ENCODE measurements around the gene MAPK8IP2. TPM values are rescaled to one million over a fixed set of nuclear protein-coding genes. Genes with fewer than 3 reads are reported as not detected.
A peak's percentile ranks its signal among the peaks of the same experiment; 100 is the strongest.
"Not testable (repeated sequence)": the region's sequence is repeated elsewhere in the genome, so short reads cannot be mapped to it uniquely, and the experiment has no call there.

Gene MAPK8IP2
- total RNA-seq, 1 experiment from 2014 or later, result 3.0 TPM

DNA sequence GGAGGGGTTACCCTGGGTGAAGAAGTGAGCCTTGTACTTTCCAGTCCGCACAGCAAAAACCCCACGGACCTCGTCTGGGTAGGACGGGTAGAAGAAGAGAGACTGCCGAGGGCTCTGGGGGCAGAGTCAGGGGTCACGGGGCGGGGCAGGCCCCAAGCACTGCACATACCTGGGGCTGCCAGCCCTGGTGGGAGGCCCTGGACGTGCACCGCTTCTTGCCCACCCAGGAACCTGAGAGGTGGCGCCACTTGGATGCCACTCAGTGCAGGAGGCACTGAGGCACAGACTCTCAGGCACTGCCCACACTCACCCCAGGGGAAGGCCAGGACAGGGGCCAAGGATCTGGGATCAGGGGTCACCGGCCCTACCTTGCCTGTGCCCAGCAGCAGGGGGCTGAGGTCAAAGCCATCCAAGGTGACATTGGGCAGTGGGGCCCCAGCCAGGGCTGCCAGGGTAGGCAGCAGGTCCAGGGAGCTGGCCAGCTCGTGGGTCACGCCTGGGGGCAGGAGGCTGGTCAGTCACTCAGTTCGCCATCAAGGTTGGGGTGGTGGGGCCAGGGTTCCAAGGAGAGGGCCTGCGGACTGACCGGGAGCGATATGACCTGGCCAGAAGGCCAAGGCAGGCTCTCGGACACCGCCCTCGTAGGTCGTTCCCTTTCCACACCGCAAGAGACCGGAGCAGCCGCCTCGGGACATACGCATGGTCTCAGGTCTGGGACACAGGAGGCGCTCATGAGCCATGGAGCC, 25.1 kb downstream of the MAPK8IP2 start:
- no peak for DNase-seq (ENCODE audit: low read depth)
- in situ Hi-C loops (cut with HindIII; ENCODE audit: low pct_unique_long_range_greater_than_20kb, low sequenced_read_pairs), result no loop called here

- no peak for DNase-seq (ENCODE audit: low read depth)
- in situ Hi-C loops (cut with HindIII; ENCODE audit: low pct_unique_long_range_greater_than_20kb, low sequenced_read_pairs), result no loop called here
These were observed 25.8 kb downstream of the MAPK8IP2 start for GRCh38 chr22:50626314-50626849.

DNA sequence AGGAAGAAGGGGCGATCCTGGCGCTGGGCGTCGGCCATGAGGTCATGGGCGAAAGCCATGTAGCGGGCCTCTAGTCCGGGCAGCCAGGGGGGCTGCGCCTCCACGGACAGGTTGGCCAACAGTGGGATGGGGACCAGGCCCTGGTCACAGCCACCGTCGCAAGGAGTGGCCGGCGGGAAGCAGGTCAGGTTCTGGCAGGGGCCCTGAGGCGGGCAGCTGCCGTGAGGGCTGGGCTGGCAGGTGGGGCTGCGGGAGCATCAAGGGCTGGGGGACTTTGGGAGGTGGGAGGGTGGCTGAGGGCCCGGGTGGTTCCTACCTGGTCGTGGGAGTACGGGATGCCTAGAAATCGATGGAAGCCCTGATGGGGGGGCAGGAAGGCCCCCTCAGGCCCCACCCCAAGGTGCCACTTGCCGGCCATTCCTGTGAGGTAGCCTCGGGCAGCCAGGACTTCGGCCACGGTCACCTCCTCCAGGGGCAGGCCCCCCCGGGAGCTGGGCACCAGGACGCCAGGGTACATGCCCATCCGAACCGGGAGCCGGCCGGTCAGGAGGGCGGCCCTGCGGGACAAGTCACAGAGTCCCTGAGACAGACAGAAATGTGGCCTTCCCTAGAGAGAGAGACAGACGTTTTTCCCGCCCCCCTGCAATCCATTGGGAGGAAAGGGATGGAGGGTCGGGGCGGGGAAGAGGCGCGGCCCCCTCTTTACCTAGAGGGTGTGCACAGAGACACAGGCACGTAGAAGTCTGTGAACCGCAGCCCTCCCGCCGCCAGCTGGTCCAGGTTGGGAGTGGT, 26.5 kb downstream of the MAPK8IP2 start:
- in situ Hi-C loops (cut with HindIII; ENCODE audit: low pct_unique_long_range_greater_than_20kb, low sequenced_read_pairs), result no loop called here
- no peak for DNase-seq (ENCODE audit: low read depth)

DNA sequence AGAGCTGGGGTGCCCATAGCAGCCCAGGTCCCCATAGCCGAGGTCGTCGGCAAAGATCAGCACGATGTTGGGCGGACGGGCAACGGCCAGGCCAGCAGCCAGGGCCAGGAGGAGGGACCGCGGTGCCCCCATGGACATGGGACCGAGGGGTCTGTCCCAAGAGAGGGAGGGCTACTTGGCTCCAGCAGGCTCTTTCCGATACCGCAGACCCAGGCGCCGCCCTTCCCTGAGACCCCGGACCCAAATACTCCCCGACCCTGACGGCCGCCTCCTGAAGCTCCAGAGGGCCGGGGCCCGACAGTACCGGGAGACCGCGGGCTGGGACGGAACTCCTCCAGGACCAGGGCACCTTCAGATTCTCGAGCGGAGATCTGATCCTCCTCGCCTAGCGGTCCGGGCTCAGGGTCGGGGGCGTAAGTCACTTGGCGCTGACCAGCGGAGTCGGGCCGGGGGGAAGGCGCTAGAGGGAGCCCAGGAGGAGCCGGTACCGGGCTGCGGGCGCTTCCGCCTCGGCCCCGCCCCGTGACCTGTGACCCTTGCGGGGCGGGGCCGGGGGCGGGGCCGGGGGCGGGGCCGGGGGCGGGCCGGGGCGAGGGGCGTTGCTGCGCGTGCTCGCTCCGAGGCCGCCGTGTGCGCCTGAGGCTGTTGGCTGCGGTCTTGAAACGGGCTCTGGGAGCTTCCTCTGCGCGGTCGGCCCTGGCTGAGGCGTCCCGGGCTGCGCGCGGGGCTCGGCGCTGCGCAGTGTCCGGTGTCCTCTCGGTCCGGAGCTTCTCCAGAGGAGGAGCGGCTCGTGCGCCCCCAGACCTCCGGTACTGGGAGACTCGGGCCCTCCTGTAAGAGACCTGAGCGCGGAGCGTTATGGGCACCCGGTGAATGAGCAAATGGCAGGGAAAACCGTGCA, 27.3 kb downstream of the MAPK8IP2 start, which contains the start of gene ARSA:
Gene ARSA (minus strand): TSS at position 511 of the 901 bp plus-strand sequence. CDS start 373 bp downstream, at position 138.
- peak; percentile 72 for DNase-seq (ENCODE audit: low read depth)

DNA sequence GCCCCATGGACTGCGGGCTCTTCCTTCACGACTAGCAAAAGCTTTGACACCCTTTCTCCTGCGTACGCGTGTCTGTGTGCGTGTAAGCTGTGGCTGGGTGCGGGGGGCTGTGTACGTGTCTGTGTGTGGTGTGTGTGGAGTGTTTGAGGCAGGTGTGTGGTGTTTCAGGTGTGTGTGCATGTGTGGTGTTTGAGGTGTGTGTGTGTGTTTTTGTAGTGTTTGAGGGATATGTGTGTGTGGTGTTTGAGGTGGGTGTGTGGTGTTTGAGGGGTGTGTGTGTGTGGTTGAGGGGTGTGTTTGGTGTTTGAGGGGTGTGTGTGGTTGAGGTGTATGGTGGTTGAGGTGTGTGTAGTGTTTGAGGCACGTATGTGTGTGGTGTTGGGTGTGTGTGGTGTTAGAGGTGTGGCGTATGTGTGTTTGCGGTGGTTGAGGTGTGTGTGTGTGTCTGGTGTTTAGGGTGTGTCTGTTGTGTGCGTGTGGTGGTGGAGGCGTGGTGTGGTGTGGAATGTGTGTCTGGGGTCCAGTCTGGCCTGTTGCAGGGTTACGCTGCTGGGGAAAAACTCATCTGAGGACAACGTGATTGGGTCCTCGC, 28.0 kb downstream of the MAPK8IP2 start:
- no peak for DNase-seq (ENCODE audit: low read depth)
- in situ Hi-C loops (cut with HindIII; ENCODE audit: low pct_unique_long_range_greater_than_20kb, low sequenced_read_pairs), result no loop called here

More for the DNA sequence above, 27.3 kb downstream of the MAPK8IP2 start, which contains the start of gene ARSA:
- in situ Hi-C loops (cut with HindIII; ENCODE audit: low pct_unique_long_range_greater_than_20kb, low sequenced_read_pairs), result no loop called here

- in situ Hi-C loops (cut with HindIII; ENCODE audit: low pct_unique_long_range_greater_than_20kb, low sequenced_read_pairs), result loop anchor here (5.0 kb wide), 1 partner anchor 37 kb away; no protein-coding TSS in a partner anchor
- DNase-seq (ENCODE audit: low read depth), result peak; percentile 82
These were observed 29.8 kb downstream of the MAPK8IP2 start for GRCh38 chr22:50630376-50630775.

GRCh38 chr22:50633086-50633485, 32.5 kb downstream of the MAPK8IP2 start:
- DNase-seq (ENCODE audit: low read depth), result no peak
- in situ Hi-C loops (cut with HindIII; ENCODE audit: low pct_unique_long_range_greater_than_20kb, low sequenced_read_pairs), result loop anchor here (5.0 kb wide), 1 partner anchor 34 kb away; no protein-coding TSS in a partner anchor

DNA sequence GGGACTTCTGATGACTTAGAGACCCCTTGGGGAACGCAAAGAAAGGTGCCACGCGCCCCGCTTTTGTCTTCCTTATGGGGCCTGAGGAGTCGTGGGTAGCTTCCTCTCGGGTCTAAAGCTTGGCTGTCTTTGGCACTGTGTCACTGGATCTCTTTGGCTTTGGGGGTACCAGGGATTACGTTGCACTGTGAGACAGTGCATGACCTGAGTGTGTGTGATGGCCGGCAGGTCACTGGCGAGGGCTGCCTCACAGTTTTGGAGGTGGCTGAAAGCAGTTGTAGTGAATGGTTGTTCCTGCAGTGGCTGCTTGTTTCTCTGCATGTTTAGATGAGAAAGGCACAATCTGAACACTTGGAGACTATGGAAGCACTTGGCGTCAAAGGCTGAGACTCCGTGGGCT, 33.2 kb downstream of the MAPK8IP2 start:
- DNase-seq (ENCODE audit: low read depth), result no peak
- in situ Hi-C loops (cut with HindIII; ENCODE audit: low pct_unique_long_range_greater_than_20kb, low sequenced_read_pairs), result loop anchor here (5.0 kb wide), 1 partner anchor 34 kb away; no protein-coding TSS in a partner anchor

- DNase-seq (ENCODE audit: low read depth), result no peak
- in situ Hi-C loops (cut with HindIII; ENCODE audit: low pct_unique_long_range_greater_than_20kb, low sequenced_read_pairs), result no loop called here
These were observed 35.0 kb downstream of the MAPK8IP2 start for GRCh38 chr22:50635591-50635990.

DNA sequence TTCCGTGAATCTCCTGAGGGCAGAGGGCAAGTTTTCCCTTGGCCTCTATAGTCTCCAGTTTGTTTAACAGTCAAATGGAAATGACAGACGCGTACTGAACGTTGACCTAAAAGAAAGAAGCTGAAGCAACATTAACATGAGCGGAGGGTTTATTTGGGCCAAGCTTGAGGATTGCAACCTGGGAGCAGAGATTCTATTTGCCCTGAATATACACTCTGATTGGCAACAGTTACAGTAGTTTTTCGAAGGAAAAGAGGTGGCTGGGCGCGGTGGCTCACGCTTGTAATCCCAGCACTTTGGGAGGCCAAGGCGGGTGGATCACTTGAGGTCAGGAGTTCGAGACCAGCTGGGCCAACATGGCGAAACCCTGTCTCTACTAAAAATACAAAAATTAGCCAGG, 39.7 kb downstream of the MAPK8IP2 start:
- in situ Hi-C loops (cut with HindIII; ENCODE audit: low pct_unique_long_range_greater_than_20kb, low sequenced_read_pairs); DNase-seq (ENCODE audit: low read depth): not testable (repeated sequence)

DNA sequence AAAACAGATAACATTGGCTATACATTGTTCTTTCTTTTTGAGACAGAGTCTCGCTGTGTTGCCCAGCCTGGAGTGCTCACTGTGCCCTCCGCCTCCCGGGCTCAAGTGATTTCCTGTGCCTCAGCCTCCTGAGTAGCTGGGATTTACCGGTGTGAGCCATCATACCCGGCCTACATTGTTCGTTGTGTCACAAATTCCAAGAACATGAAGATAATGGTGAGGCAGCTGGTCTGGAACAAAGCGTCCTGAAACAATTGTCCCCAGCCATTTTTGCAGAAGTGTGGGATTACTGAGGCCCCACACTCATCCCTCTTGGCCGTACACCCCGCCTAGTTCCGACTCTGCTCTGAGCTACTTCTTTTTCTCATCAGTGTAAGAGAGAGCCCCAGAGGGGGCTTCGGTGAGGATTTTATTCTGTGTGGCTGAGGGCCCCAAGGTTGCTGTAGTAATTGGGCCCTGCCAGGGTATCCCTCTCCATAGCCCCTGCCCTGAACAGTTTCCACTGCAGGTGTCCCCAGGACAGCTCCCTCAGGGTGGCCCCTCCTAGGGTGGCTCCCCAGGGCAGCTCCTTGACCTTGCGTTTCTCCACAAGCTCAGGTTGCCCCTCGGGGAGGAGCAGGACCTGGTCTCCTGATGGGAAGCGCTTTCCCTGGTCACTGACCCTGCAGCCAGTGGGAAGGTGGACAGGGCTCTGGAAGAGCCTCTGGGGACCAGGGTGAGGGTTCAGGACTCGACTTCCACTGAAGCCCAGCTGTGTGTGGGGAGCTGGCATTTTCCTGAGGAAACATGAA, 40.5 kb downstream of the MAPK8IP2 start:
- no peak for DNase-seq (ENCODE audit: low read depth)

GRCh38 chr22:50641696-50642607, 41.4 kb downstream of the MAPK8IP2 start:
- no peak for DNase-seq (ENCODE audit: low read depth)
- in situ Hi-C loops (cut with HindIII; ENCODE audit: low pct_unique_long_range_greater_than_20kb, low sequenced_read_pairs), result no loop called here

More for the DNA sequence above, 40.5 kb downstream of the MAPK8IP2 start:
- in situ Hi-C loops (cut with HindIII; ENCODE audit: low pct_unique_long_range_greater_than_20kb, low sequenced_read_pairs), result no loop called here

- in situ Hi-C loops (cut with HindIII; ENCODE audit: low pct_unique_long_range_greater_than_20kb, low sequenced_read_pairs); DNase-seq (ENCODE audit: low read depth): not testable (repeated sequence)
These were observed 42.6 kb downstream of the MAPK8IP2 start for GRCh38 chr22:50643021-50643820.

GRCh38 chr22:50643821-50644101, 43.2 kb downstream of the MAPK8IP2 start:
- in situ Hi-C loops (cut with HindIII; ENCODE audit: low pct_unique_long_range_greater_than_20kb, low sequenced_read_pairs); DNase-seq (ENCODE audit: low read depth): not testable (repeated sequence)

GRCh38 chr22:50653256-50653655, 52.7 kb downstream of the MAPK8IP2 start:
- no peak for DNase-seq (ENCODE audit: low read depth)
- in situ Hi-C loops (cut with HindIII; ENCODE audit: low pct_unique_long_range_greater_than_20kb, low sequenced_read_pairs), result no loop called here

All from Caki2 (cell line).